ENCODE results near the gene SCNN1B.
"Not testable (repeated sequence)": the region's sequence is repeated elsewhere in the genome, so short reads cannot be mapped to it uniquely, and the experiment has no call there.

Gene SCNN1B

GRCh38 chr16:23302045-23302956 is at the start of gene SCNN1B:
TSS of gene SCNN1B (plus strand) at chr16:23302302. CDS start at chr16:23348600, 46,298 bp downstream.
- DNase-seq, result no peak

GRCh38 chr16:23252310-23252709 is 49.8 kb upstream of the SCNN1B start:
- no peak for DNase-seq

- DNase-seq, result not testable (repeated sequence)
These were observed 48.5 kb upstream of the SCNN1B start for GRCh38 chr16:23253650-23254049.

GRCh38 chr16:23254338-23254737 is 47.8 kb upstream of the SCNN1B start:
- no peak for DNase-seq

- DNase-seq, result no peak
These were observed 47.1 kb upstream of the SCNN1B start for GRCh38 chr16:23255000-23255399.

GRCh38 chr16:23256440-23256839 is 45.7 kb upstream of the SCNN1B start:
- no peak for DNase-seq

GRCh38 chr16:23257682-23258081 is 44.4 kb upstream of the SCNN1B start:
- DNase-seq, result no peak

- no peak for DNase-seq
These were observed 43.2 kb upstream of the SCNN1B start for GRCh38 chr16:23258919-23259237.

GRCh38 chr16:23267647-23268046 is 34.5 kb upstream of the SCNN1B start:
- DNase-seq, result no peak

GRCh38 chr16:23268561-23268960 is 33.5 kb upstream of the SCNN1B start:
- DNase-seq, result no peak

GRCh38 chr16:23269248-23269953 is 32.7 kb upstream of the SCNN1B start:
- no peak for DNase-seq

- no peak for DNase-seq
These were observed 31.4 kb upstream of the SCNN1B start for GRCh38 chr16:23270654-23271053.

- DNase-seq, result no peak
These were observed 27.1 kb upstream of the SCNN1B start for GRCh38 chr16:23274968-23275367.

GRCh38 chr16:23276821-23277220 is 25.3 kb upstream of the SCNN1B start:
- DNase-seq, result no peak

GRCh38 chr16:23278031-23278430 is 24.1 kb upstream of the SCNN1B start:
- no peak for DNase-seq

GRCh38 chr16:23279721-23280153 is 22.4 kb upstream of the SCNN1B start:
- peak; percentile 46 to 57 for DNase-seq

- no peak for DNase-seq
These were observed 21.6 kb upstream of the SCNN1B start for GRCh38 chr16:23280483-23280967.

GRCh38 chr16:23282568-23282967 is 19.5 kb upstream of the SCNN1B start:
- no peak for DNase-seq

- no peak for DNase-seq
These were observed 18.5 kb upstream of the SCNN1B start for GRCh38 chr16:23283571-23283970.

- no peak for DNase-seq
These were observed 17.5 kb upstream of the SCNN1B start for GRCh38 chr16:23284584-23284983.

GRCh38 chr16:23286131-23286532 is 16.0 kb upstream of the SCNN1B start:
- DNase-seq, result no peak

- no peak for DNase-seq
These were observed 13.9 kb upstream of the SCNN1B start for GRCh38 chr16:23288209-23288608.

GRCh38 chr16:23288726-23289512 is 13.2 kb upstream of the SCNN1B start:
- DNase-seq, result no peak
